Activated T-helper 1 cell treated with anti-CD3 and anti-CD28 coated beads, Interleukin-2, amount 50 U/mL, for 16 hours (primary cell): Measurements from ENCODE around the gene PRR5L.

Experiments used
- DNase-seq, 2 donors: peaks; one replicate each; pipeline ENCODE4 v3.0.0-alpha.2; 2020; ENCODE audit warnings: low read depth in 1 of 2, low spot score in 1 of 2

The PRR5L gene

GRCh38 chr11:36399236-36399635 is 103.1 kb downstream of the PRR5L start:
- no peak for DNase-seq

- DNase-seq: no peak
Observed at GRCh38 chr11:36399745-36400144, 103.7 kb downstream of the PRR5L start.

GRCh38 chr11:36400766-36401455 is 104.8 kb downstream of the PRR5L start:
- no peak for DNase-seq

- DNase-seq: no peak
Observed at GRCh38 chr11:36402568-36403170, 106.6 kb downstream of the PRR5L start.

- no peak for DNase-seq
Observed at GRCh38 chr11:36403661-36404060, 107.6 kb downstream of the PRR5L start.

- DNase-seq: no peak
Observed at GRCh38 chr11:36404831-36405230, 108.7 kb downstream of the PRR5L start.

GRCh38 chr11:36405585-36406367 is 109.7 kb downstream of the PRR5L start:
- DNase-seq: no peak

- DNase-seq: no peak
Observed at GRCh38 chr11:36407356-36407755, 111.3 kb downstream of the PRR5L start.

GRCh38 chr11:36408498-36409136 is 112.5 kb downstream of the PRR5L start:
- DNase-seq: no peak

GRCh38 chr11:36409152-36409816 is 113.2 kb downstream of the PRR5L start:
- DNase-seq: no peak

- DNase-seq: no peak
Observed at GRCh38 chr11:36411202-36411640, 115.1 kb downstream of the PRR5L start.

- DNase-seq: no peak
Observed at GRCh38 chr11:36412781-36413383, 116.8 kb downstream of the PRR5L start.

GRCh38 chr11:36417154-36417553 is 121.1 kb downstream of the PRR5L start:
- DNase-seq: no peak

GRCh38 chr11:36419791-36420424 is 123.8 kb downstream of the PRR5L start:
- DNase-seq: no peak

- no peak for DNase-seq
Observed at GRCh38 chr11:36421546-36422155, 125.6 kb downstream of the PRR5L start.

GRCh38 chr11:36425561-36426081 is 129.5 kb downstream of the PRR5L start:
- no peak for DNase-seq

- no peak for DNase-seq
Observed at GRCh38 chr11:36426226-36426848, 130.2 kb downstream of the PRR5L start.

GRCh38 chr11:36427079-36427478 is 131.0 kb downstream of the PRR5L start:
- no peak for DNase-seq

GRCh38 chr11:36427876-36428275 is 131.8 kb downstream of the PRR5L start:
- no peak for DNase-seq
